ENCODE measurements around the gene MARVELD2.

DNA sequence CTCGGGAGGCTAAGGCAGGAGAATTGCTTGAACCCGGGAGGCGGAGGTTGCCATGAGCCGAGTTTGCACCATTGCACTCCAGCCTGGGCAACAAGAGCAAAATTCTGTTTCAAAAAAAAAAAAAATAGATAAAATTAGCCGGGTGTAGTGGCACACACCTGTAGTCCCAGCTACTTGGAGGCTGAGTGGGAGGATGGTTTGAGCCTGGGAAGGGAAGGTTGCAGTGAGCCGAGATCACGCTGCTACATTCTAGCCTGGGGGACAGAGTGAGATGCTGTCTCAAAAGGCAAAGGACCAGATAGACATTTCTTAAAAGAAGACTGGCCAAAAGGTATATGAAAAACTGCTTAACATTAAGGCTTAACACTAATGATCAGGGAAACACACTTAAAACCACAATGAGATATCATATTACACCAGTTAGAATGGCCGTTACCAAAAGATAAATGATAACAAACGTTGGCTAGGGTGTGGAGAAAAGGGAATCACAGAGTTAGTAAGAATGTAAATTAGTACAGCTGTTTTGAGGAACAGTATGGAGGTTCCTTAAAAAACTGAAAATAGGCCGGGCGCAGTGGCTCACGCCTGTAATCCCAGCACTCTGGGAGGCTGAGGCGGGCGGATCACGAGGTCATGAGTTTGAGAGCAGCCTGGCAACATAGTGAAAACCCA, 10.1 kb upstream of the MARVELD2 start:
- TF ChIP-seq POLR2AphosphoS5 (IDR thresholded peaks at IDR 0.05) (no peak), POLR2A (IDR thresholded peaks at IDR 0.05) (no peak)
- TF ChIP-seq, protein P1, sequence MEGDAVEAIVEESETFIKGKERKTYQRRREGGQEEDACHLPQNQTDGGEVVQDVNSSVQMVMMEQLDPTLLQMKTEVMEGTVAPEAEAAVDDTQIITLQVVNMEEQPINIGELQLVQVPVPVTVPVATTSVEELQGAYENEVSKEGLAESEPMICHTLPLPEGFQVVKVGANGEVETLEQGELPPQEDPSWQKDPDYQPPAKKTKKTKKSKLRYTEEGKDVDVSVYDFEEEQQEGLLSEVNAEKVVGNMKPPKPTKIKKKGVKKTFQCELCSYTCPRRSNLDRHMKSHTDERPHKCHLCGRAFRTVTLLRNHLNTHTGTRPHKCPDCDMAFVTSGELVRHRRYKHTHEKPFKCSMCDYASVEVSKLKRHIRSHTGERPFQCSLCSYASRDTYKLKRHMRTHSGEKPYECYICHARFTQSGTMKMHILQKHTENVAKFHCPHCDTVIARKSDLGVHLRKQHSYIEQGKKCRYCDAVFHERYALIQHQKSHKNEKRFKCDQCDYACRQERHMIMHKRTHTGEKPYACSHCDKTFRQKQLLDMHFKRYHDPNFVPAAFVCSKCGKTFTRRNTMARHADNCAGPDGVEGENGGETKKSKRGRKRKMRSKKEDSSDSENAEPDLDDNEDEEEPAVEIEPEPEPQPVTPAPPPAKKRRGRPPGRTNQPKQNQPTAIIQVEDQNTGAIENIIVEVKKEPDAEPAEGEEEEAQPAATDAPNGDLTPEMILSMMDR (IDR thresholded peaks at IDR 0.05) = no peak
